BLaER1 treated with 17β-estradiol and CSF1 and Interleukin-3, amounts not matched to agents 10 nM and 100 nM (cell line): ENCODE results near the gene FBXO9.
"Not testable (repeated sequence)": the region's sequence is repeated elsewhere in the genome, so short reads cannot be mapped to it uniquely, and the experiment has no call there.

Experiments used
- H3K27ac ChIP-seq, 11 experiments: shearing (Covaris generic); formaldehyde crosslinking; 2 replicates each; pipeline ENCODE4 v1.8.1; 2022
- H3K27me3 ChIP-seq, 11 experiments: shearing (Covaris generic); formaldehyde crosslinking; 2 replicates each; pipeline ENCODE4 v1.8.1; 2022
- H3K36me3 ChIP-seq, 11 experiments: shearing (Covaris generic); formaldehyde crosslinking; 2 replicates each; pipeline ENCODE4 v1.8.1; 2022
- H3K4me1 ChIP-seq, 10 experiments: shearing (Covaris generic); formaldehyde crosslinking; 2 replicates each; pipeline ENCODE4 v1.8.1; 2022
- H3K4me2 ChIP-seq, 11 experiments: shearing (Covaris generic); formaldehyde crosslinking; 2 replicates each; pipeline ENCODE4 v1.8.1; 2022
- H3K4me3 ChIP-seq, 10 experiments: shearing (Covaris generic); formaldehyde crosslinking; 2 replicates each; pipeline ENCODE4 v1.8.1; 2022
- H3K9ac ChIP-seq, 11 experiments: shearing (Covaris generic); formaldehyde crosslinking; 2 replicates each; pipeline ENCODE4 v1.8.1; 2022
- H3K9me3 ChIP-seq, 11 experiments: shearing (Covaris generic); formaldehyde crosslinking; replicated peaks in 1 of 11; 2 replicates each; pipeline ENCODE4 v1.8.1; 2022
- H4K20me1 ChIP-seq, 11 experiments: shearing (Covaris generic); formaldehyde crosslinking; 2 replicates each; pipeline ENCODE4 v1.8.1; 2022
- Cebpa-rat ChIP-seq, 11 experiments: shearing (Covaris generic); IDR thresholded peaks; 2 replicates each; pipeline ENCODE4 v1.8.1; 2022

The FBXO9 gene

DNA sequence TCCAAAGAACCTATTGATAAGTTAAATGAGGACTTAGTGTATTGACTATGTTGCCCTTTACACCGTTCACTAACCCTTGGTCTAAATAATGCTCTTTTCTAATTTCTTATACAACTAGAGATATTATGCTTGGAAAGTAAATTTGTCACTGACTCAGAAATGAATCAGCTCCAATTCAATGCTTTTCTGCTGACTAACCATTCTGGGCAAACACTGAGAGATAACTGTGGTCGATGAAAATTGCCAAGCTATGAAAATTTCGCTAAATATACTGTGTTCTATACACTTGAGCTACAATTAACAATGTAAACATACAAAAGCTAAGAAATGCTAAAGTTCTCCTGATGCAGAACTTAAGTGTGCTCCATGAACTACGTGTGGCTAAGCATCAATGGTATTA, 23.1 kb upstream of the FBXO9 start:
- Histone ChIP-seq H3K36me3 (peaks cover 31 to 71% (median 46%) of the 10 kb centered on the region in 11 experiments), H3K4me3 (no peak overlapping the region), H3K27me3 (peaks cover 0 to 63% (median 0%) of the 10 kb centered on the region in 11 experiments; a peak in 7 of 22 replicates), H3K9ac (no peak overlapping the region), H3K4me2 (peak overlapping the region in 2 of 11 experiments; percentile 1 to 40; a peak in 1 of 22 replicates), H3K9me3 (peaks cover 0 to 8% (median 0%) of the 10 kb centered on the region in 11 experiments; a peak in 2 of 22 replicates), H3K4me1 (peaks cover 0 to 6% (median 0%) of the 10 kb centered on the region in 10 experiments; a peak in 3 of 20 replicates), H3K27ac (no peak overlapping the region), H4K20me1 (peaks cover 0 to 35% (median 13%) of the 10 kb centered on the region in 11 experiments; a peak in 13 of 22 replicates)
- no peak for TF ChIP-seq Cebpa-rat (IDR thresholded peaks at IDR 0.05)

DNA sequence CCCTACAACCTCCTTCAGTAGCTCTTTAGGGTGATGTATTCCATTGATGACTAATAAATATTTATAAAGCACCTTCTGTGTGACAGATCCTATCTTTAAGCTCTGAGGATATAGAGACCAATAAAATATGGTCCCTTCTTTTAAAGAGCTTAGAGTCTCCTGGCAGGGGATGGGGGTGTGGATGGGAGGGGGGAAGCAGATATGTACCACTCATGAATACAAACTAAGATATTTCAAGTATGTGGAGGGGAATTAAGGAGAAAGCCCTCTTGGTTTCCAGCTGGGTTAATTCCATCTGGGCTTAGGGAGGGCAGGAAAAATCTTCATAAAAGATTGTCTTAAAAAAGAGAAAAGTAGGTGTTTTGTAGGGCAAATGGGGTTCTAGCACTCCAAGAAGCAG, 21.6 kb upstream of the FBXO9 start:
- Histone ChIP-seq H3K27me3 (peaks cover 0 to 72% (median 0%) of the 10 kb centered on the region in 11 experiments; a peak in 7 of 22 replicates), H3K9me3 (peaks cover 0 to 8% (median 0%) of the 10 kb centered on the region in 11 experiments; a peak in 2 of 22 replicates), H3K4me2 (no peak overlapping the region), H3K36me3 (peaks cover 27 to 57% (median 35%) of the 10 kb centered on the region in 11 experiments), H3K4me3 (no peak overlapping the region), H4K20me1 (peaks cover 0 to 46% (median 24%) of the 10 kb centered on the region in 11 experiments; a peak in 15 of 22 replicates), H3K27ac (no peak overlapping the region), H3K9ac (no peak overlapping the region), H3K4me1 (peaks cover 8 to 18% (median 10%) of the 10 kb centered on the region in 10 experiments)
- no peak for TF ChIP-seq Cebpa-rat (IDR thresholded peaks at IDR 0.05)

DNA sequence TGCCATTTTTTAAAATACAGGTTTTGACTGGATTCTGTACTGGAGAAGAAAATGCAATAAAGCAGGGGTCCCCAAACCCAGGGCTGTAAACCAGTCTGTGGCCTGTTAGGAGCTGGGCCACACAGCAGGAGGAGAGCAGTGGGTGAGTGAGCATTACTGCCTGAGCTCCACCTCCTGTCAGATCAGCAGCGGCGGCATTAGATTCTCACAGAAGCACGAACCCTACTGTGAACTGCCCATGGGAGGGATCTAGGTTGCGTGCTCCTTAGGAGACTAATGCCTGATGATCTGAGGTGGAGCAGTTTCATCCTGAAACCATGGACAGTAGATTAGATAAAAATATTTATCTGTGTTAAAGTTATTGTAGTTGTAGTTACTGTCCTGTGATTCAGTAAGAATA, 21.1 kb upstream of the FBXO9 start:
- H4K20me1 ChIP-seq = peaks cover 0 to 46% (median 29%) of the 10 kb centered on the region in 11 experiments; a peak in 15 of 22 replicates
- no peak overlapping the region for H3K4me3 ChIP-seq
- H3K9me3 ChIP-seq = peaks cover 0 to 8% (median 0%) of the 10 kb centered on the region in 11 experiments; a peak in 2 of 22 replicates
- no peak overlapping the region for H3K27ac ChIP-seq
- H3K36me3 ChIP-seq = peaks cover 22 to 52% (median 30%) of the 10 kb centered on the region in 11 experiments
- H3K27me3 ChIP-seq = peaks cover 0 to 72% (median 0%) of the 10 kb centered on the region in 11 experiments; a peak in 7 of 22 replicates
- H3K4me1 ChIP-seq = peaks cover 13 to 23% (median 15%) of the 10 kb centered on the region in 10 experiments
- no peak overlapping the region for H3K9ac ChIP-seq
- TF ChIP-seq Cebpa-rat (IDR thresholded peaks at IDR 0.05) = no peak
- no peak overlapping the region for H3K4me2 ChIP-seq

DNA sequence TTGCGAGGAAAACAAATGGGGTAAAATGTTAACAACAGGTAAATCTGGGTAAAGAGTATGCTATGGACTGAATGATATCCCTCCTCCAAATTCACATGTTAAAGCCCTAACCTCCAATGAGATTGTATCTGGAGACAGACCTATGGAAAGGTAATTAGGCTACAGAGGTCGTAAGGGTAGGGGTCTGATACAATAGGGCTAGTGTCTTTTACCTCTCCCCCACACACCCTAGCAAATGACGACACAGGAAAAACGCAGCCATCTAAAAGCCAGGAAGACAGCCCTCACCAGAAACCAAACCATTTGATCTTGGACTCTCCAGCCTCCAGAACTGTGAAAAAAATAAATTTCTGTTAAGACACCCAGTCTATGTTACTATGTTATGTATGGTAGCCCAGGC, 20.6 kb upstream of the FBXO9 start:
- no peak overlapping the region for H3K4me2 ChIP-seq
- H4K20me1 ChIP-seq = peaks cover 0 to 47% (median 34%) of the 10 kb centered on the region in 11 experiments; a peak in 15 of 22 replicates
- peaks cover 15 to 28% (median 20%) of the 10 kb centered on the region in 10 experiments for H3K4me1 ChIP-seq
- H3K9ac ChIP-seq = no peak overlapping the region
- H3K36me3 ChIP-seq = peaks cover 17 to 47% (median 25%) of the 10 kb centered on the region in 11 experiments
- peaks cover 0 to 72% (median 0%) of the 10 kb centered on the region in 11 experiments; a peak in 7 of 22 replicates for H3K27me3 ChIP-seq
- peaks cover 0 to 8% (median 0%) of the 10 kb centered on the region in 11 experiments; a peak in 2 of 22 replicates for H3K9me3 ChIP-seq
- H3K27ac ChIP-seq = no peak overlapping the region
- no peak for TF ChIP-seq Cebpa-rat (IDR thresholded peaks at IDR 0.05)
- H3K4me3 ChIP-seq = no peak overlapping the region

DNA sequence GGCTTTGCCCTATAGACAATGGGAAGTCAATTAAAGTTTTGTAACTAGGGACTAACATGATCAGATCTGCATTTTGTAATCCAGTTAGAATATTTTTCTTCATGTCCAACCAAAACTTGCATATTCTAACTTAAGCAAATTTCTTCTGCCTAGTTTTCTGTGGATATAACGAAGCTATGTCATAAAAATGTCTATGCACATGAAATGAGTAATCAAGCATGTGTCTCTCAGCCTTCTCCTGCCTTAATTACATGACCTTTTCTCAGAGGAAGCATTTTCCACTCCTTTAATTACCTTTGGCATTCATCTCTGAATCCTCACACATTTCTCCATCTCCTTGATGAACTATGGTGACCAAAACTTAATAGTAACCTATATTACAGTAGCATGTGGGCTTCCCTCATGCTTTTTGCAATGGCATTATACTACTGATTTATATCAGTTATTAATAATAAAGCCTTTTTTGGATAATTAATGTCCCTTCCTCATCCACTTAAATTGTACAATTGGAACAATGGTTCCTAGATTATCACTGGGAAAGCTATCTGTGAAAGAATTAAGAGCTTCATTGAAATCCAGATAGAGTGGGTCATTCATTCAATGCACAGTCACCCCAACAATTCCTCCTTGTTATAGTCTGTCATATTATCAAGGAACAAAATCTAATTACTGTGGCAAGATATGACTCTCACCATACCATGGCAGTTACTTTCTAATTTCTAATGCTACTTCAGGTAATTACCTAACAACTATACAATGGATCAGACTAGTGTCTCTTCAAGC, 19.1 kb upstream of the FBXO9 start:
- Histone ChIP-seq H3K27me3 (peaks cover 0 to 73% (median 0%) of the 10 kb centered on the region in 11 experiments; a peak in 8 of 22 replicates), H4K20me1 (peaks cover 0 to 60% (median 38%) of the 10 kb centered on the region in 11 experiments; a peak in 15 of 22 replicates), H3K4me3 (no peak overlapping the region), H3K36me3 (peaks cover 4 to 35% (median 14%) of the 10 kb centered on the region in 11 experiments; a peak in 21 of 22 replicates), H3K4me2 (no peak overlapping the region), H3K9me3 (peaks cover 0 to 14% (median 0%) of the 10 kb centered on the region in 11 experiments; a peak in 4 of 22 replicates), H3K27ac (no peak overlapping the region), H3K4me1 (peaks cover 15 to 31% (median 21%) of the 10 kb centered on the region in 10 experiments), H3K9ac (no peak overlapping the region)
- TF ChIP-seq Cebpa-rat (IDR thresholded peaks at IDR 0.05) = no peak

DNA sequence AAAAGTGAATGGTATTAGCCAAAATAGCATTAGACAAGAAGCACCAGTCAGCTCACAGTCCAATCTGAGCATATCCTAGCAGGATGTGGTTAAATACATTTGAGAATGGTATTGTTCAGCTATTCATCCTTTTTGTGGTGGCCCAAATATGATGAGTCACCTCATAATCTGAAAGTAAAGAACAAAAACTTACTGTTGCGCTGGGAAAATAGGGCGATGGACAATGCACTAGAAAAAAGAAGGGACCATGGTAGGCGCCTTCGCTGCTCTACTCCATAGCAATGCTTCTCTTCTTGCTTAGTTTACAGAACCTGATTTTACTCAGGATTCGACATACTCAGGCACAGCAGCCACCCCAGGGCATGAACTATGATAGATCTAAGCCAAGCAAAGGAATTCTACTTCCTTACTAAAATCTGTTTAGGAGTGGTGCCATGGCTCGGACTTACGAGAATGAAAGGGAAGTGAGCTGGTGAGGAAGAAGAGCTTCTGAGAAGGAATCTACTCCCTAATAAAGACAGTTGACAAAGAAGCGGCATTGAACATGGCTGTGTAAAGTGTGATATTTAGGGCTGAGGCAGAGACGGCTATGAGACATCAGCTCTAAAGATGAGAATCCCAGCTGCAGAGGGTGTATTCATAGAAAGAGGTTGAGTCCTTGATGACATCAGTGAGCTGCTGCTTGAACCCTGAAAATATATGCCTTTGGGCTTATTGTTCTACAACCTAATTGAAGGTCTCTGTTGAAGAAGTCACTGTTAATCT, 16.6 kb upstream of the FBXO9 start:
- H3K9me3 ChIP-seq = peaks cover 0 to 13% (median 4%) of the 10 kb centered on the region in 11 experiments; a peak in 8 of 22 replicates
- peak overlapping the region in 7 of 11 experiments; percentile 21 to 71 (median 31); a peak in 11 of 22 replicates for H3K27ac ChIP-seq
- H3K4me1 ChIP-seq = peaks cover 15 to 25% (median 21%) of the 10 kb centered on the region in 10 experiments
- H3K36me3 ChIP-seq = peaks cover 5 to 44% (median 27%) of the 10 kb centered on the region in 11 experiments; a peak in 19 of 22 replicates
- H3K27me3 ChIP-seq = peaks cover 0 to 93% (median 0%) of the 10 kb centered on the region in 11 experiments; a peak in 8 of 22 replicates
- H3K9ac ChIP-seq = peak overlapping the region in 1 of 11 experiments; percentile 28; a peak in 1 of 22 replicates
- H4K20me1 ChIP-seq = peaks cover 1 to 80% (median 43%) of the 10 kb centered on the region in 11 experiments; a peak in 16 of 22 replicates
- H3K4me2 ChIP-seq = peak overlapping the region; percentile 42 to 93 (median 68)
- peak overlapping the region in 4 of 10 experiments; percentile 13 to 44 (median 24); a peak in 4 of 20 replicates for H3K4me3 ChIP-seq
- no peak for TF ChIP-seq Cebpa-rat (IDR thresholded peaks at IDR 0.05)

DNA sequence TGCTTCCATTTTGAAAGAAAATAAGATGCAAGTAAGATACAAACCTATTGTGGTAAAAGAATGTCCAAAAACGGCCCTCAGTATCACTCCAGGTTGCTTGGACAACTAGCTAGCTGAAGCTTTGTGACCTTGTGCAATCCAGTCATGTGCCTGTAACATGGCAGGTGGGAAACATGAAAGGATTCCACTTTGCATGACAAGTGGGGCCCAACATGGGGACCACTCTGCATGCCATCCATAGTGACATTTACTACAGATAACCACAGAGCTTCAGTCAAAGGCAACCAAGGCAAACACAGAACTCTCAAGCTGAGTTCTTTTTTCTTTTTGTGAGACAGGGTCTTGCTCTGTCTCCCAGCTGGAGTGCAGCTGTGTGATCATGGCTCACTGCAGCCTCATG, 15.8 kb upstream of the FBXO9 start:
- peak overlapping the region; percentile 33 to 93 (median 68); a peak in 18 of 22 replicates for H3K4me2 ChIP-seq

DNA sequence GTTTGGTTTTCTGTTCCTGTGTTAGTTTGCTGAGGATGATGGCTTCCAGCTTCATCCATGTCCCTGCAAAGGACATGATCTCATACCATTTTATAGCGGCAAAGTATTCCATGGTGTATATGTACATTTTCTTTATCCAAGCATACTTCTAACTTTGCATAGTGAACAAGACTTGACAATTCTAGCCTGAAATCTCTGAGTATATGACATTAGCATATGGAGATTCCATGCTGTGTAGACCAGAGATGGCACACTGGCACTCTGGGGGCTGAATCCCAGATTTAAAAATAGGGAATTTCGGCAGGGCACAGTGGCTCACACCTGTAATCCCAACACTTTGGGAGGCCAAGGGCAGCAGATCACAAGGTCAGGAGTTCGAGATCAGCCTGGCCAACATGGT, 13.1 kb upstream of the FBXO9 start:
- not testable (repeated sequence) for H3K27ac ChIP-seq, H3K4me2 ChIP-seq, H3K4me3 ChIP-seq, H3K9ac ChIP-seq
- H3K4me1 ChIP-seq = peaks cover 15 to 34% (median 21%) of the 10 kb centered on the region in 10 experiments
- peaks cover 9 to 64% (median 46%) of the 10 kb centered on the region in 11 experiments; a peak in 20 of 22 replicates for H3K36me3 ChIP-seq
- peaks cover 0 to 91% (median 0%) of the 10 kb centered on the region in 11 experiments; a peak in 8 of 22 replicates for H3K27me3 ChIP-seq
- peaks cover 0 to 13% (median 4%) of the 10 kb centered on the region in 11 experiments; a peak in 8 of 22 replicates for H3K9me3 ChIP-seq
- H4K20me1 ChIP-seq = peaks cover 26 to 92% (median 59%) of the 10 kb centered on the region in 11 experiments; a peak in 17 of 22 replicates

More for the DNA sequence above, 15.8 kb upstream of the FBXO9 start:
- no peak for TF ChIP-seq Cebpa-rat (IDR thresholded peaks at IDR 0.05)
- H3K4me3 ChIP-seq = no peak overlapping the region
- H3K4me1 ChIP-seq = peaks cover 15 to 25% (median 21%) of the 10 kb centered on the region in 10 experiments
- H3K9me3 ChIP-seq = peaks cover 0 to 13% (median 4%) of the 10 kb centered on the region in 11 experiments; a peak in 8 of 22 replicates
- H3K27me3 ChIP-seq = peaks cover 0 to 93% (median 0%) of the 10 kb centered on the region in 11 experiments; a peak in 8 of 22 replicates
- peaks cover 9 to 80% (median 46%) of the 10 kb centered on the region in 11 experiments; a peak in 17 of 22 replicates for H4K20me1 ChIP-seq
- peak overlapping the region in 1 of 11 experiments; percentile 71; a peak in 1 of 22 replicates for H3K27ac ChIP-seq
- peaks cover 9 to 51% (median 35%) of the 10 kb centered on the region in 11 experiments; a peak in 20 of 22 replicates for H3K36me3 ChIP-seq
- H3K9ac ChIP-seq = no peak overlapping the region
